Transverse colon (tissue), 4 donors: ENCODE measurements around the gene PSMD4.

Experiments used
- CTCF ChIP-seq, 5 experiments: fragments of 200-600 bp in 3 of 5; fragments of 450-650 bp in 2 of 5; sonication (generic) in 3 of 5; IDR thresholded peaks; 1 replicate in 2 of 5; 2 replicates in 3 of 5; pipeline ENCODE4 v1.5.1; 2016 to 2017; ENCODE audit warnings: antibody characterized with exemption in 5 of 5, inconsistent platforms in 3 of 5, mild to moderate bottlenecking in 2 of 5, moderate library complexity in 1 of 5
- POLR2AphosphoS5 ChIP-seq, 3 donors: sonication (generic); formaldehyde crosslinking; IDR thresholded peaks; one replicate each; pipeline ENCODE4 v1.6.1; 2016; ENCODE audit warnings: antibody characterized with exemption in 3 of 3

GRCh38 chr1:151294742-151295462, 40.4 kb downstream of the PSMD4 start:
- TF ChIP-seq CTCF (IDR thresholded peaks at IDR 0.05) (no peak), POLR2AphosphoS5 (IDR thresholded peaks at IDR 0.05) (no peak)
